Posterior vena cava (tissue), 2 donors: ENCODE data around the gene TENM4. TPM values are rescaled to one million over a fixed set of nuclear protein-coding genes. Genes with fewer than 3 reads are reported as not detected.

ENCODE experiments used
- DNase-seq: peaks from one replicate; pipeline ENCODE4 v3.0.0-alpha.2; 2020; ENCODE audit warnings: low spot score
- intact Hi-C, 2 donors: fragments of 100-400 bp; cut with DNase I; formaldehyde crosslinking; loops; one replicate each; pipeline versions ENCODE4 v1.14.1 to v1.14.2; 2022 to 2023
- total RNA-seq, 2 donors: library from RNA; stranded (reverse); fragmentation: NEBNext Ultra II Directional; extraction: Animal tissue kit (Norgen Biotek cat#: 25700); gene quantifications; one replicate each; pipeline ENCODE4 v1.2.1, GENCODE V29; 2021
- donor health status: DM: yes; HTN: yes; CAD: no.
- donor health status: DM: yes; HTN: yes; CAD: no.

The TENM4 gene
- total RNA-seq, 2 donors from 2014 or later = 5.6 to 7.4 TPM

- no peak for DNase-seq
- intact Hi-C loops = no loop called here
Observed at GRCh38 chr11:78714539-78714938, 726.3 kb downstream of the TENM4 start.

DNA sequence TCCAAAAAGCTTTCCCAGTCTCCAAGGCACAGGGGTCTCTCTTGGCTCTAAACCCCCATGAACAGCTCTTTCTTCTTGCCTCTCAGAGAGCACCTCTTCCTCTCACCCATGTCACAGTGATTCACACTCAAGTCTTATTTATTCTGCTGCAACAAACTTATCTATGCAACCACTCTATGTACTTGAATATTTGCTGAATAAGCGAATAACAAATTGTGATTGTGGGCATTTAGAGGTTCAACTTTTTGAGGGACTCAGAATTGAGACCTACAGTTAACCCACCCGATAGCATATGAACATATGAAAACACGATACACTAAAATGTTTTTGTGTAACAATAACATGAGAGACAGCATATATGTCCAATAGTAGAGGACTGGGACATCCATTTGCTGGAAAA lies 729.1 kb downstream of the TENM4 start:
- intact Hi-C loops = no loop called here
- DNase-seq = no peak

DNA sequence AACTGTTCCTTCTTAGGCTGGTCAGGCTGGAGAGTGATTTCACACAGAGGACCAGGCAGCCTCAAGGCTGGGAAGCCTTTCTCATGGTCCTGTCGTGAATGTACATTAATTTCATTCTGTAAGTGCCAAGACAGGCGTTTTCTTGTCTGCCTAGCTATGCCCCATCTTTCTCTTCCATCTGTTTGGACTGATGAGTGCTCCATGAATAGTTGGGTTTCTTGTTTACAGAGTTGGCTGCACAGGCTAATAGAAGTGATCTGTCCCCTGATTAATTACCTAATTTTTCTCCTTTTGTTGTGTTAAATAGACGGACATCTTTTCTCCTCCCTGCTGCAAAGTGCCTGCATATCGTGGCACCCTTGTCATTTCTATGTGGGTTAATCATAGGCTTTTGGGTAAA lies 730.4 kb downstream of the TENM4 start:
- intact Hi-C loops = no loop called here
- DNase-seq = no peak

DNA sequence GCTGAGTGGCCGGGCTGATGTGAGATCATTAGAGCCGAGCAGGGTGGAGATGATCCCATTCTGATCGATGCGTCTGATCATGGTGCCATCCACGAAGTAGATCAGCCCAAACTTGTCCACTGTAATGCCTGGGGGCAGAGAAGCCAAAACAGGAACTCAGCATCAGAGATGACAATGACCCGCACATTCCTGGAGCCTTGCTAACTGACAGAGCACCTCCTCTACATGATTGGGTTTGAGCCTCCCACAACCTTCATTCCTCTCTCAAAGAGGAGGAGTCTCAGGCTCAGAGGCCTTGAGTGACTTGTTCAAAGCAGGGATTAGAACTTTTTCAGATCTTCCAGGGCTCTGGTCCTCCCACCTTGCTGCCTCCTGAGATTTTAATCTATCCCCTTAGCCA lies 732.4 kb downstream of the TENM4 start:
- intact Hi-C loops = no loop called here
- DNase-seq = no peak

DNA sequence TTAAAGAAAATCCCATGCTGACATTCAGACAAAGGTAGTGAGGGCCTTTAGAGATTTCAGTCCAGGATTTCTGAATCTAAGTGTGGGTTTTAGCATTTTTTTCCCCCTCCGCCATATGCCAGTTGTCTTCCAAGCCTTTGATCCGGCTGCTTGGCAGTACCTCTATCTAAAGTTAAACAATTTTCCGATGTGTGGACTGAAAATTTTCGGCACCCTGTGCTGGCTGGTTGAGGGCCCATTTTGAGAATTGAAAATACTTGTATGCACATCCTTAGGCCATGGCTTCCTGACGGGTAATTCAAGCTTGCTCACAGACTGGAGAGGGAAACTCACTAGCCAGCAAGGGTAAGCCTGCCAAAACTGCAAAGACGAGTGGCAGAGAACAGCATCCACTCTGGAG lies 734.3 kb downstream of the TENM4 start:
- intact Hi-C loops = no loop called here
- DNase-seq = no peak

DNA sequence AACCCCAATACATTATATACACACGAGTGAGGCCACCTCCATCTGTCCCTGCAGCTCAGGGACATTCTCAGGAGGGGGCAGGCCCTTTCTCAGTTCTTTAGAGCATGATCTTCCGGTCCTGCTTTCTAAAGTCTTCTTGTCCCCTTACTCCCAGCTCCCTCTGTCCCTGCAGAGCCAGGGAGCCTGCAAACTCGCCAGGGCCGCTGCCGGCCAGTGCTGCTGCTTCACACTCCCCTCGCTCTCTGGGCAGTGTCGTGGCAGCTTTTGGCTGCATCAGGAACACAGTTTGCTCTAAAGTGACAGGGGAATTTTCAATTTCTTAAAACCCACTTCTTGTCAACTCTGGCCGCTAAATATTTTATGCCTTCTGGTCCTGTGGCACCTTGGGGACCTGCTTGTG lies 736.0 kb downstream of the TENM4 start:
- no peak for DNase-seq
- intact Hi-C loops = no loop called here

- no peak for DNase-seq
- intact Hi-C loops = no loop called here
Observed at GRCh38 chr11:78699609-78700135, 741.2 kb downstream of the TENM4 start.

GRCh38 chr11:78698612-78699011 lies 742.2 kb downstream of the TENM4 start:
- peak; percentile 90 for DNase-seq
- intact Hi-C loops = no loop called here

DNA sequence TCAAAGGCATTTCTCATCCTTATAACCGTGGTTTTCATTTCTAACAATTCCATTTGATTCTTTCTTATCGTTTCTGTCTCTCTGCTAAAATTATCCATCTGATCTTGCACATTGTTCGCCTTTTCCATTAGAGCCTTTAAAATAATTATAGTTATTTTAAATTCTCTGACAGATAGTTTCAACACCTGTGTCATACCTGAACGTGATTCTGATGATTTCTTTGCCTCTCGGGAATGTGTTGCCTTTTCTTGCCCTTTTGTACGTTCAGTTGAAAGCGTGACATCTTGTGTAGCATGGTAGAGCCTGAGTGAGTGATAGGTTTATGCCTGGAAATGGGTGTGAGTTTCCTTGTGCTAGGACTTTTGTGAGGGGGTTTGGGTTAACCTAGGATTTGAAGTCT lies 744.7 kb downstream of the TENM4 start:
- DNase-seq = no peak
- intact Hi-C loops = no loop called here

GRCh38 chr11:78694152-78694551 lies 746.7 kb downstream of the TENM4 start:
- DNase-seq = no peak
- intact Hi-C loops = no loop called here

GRCh38 chr11:78691215-78691614 lies 749.6 kb downstream of the TENM4 start:
- intact Hi-C loops = no loop called here
- DNase-seq = no peak

GRCh38 chr11:78690352-78690987 lies 750.4 kb downstream of the TENM4 start:
- intact Hi-C loops = no loop called here
- DNase-seq = no peak

- intact Hi-C loops = no loop called here
- no peak for DNase-seq
Observed at GRCh38 chr11:78689585-78690153, 751.2 kb downstream of the TENM4 start.

- DNase-seq = no peak
- intact Hi-C loops = no loop called here
Observed at GRCh38 chr11:78689101-78689500, 751.7 kb downstream of the TENM4 start.

GRCh38 chr11:78688460-78688859 lies 752.4 kb downstream of the TENM4 start:
- no peak for DNase-seq
- intact Hi-C loops = no loop called here

DNA sequence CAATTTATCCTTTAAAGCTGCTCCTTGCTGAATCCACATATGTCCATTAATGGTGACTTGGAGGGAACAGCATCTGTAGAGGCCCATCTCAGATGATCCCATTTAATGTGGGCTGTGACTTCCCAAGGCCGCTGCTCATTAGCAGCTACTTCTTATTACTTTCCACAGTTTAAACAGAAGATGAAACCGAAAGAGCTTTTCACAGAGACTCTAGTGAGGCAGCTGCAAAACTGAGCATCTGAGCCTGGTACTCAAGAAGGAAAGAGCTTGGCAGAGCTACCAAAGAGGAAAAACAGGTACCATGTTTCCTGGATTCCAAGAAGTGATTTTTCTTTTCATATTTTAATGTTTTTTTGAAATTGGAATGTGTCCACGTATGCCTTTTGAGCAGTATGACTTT lies 755.7 kb downstream of the TENM4 start:
- intact Hi-C loops = no loop called here
- no peak for DNase-seq

- DNase-seq = no peak
- intact Hi-C loops = no loop called here
Observed at GRCh38 chr11:78684377-78684776, 756.5 kb downstream of the TENM4 start.

DNA sequence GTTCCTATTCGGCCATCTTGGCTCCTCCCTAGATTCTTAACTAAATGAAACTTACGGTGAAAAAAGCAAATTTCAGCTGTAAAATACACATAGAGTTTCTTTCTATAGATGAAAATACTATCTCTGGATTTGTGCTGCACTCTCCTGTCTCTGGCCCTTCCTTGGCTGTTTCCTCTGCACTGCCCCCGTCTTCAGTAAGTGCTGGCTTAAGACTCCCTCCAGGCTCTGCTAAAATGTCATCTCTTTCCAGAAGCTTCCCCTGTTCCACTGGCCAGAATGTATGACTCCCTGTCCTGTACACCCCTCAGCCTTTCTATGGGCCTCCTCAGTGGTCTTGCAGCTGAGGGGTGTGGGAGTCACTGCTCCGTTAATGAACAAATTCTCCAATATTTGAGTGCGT lies 757.1 kb downstream of the TENM4 start:
- DNase-seq = no peak
- intact Hi-C loops = no loop called here

DNA sequence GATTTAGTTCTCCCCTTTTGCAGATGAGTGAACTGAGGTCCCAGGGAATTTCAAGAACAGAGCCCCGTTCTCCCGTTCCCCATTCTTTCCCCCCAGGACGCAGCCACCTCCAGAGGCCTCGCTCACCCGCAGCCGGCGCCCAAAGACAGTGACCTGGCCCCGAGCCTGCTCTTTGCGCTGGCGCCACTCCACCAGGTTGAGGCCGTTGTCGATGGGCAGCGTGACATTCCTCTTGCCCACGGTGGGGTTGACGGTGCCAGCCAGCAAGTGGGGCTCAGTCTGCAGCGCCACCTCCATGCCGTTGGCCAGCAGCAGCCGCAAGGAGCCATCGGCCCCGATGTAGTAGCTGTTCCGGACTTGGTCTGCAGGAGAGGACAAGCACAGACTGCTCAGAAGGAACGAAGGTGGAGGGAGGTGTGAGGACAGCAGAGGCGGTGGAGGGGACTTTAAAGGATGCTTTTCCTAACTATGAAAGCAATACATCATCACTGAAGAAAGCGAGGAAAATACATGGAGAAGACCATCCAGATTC lies 764.7 kb downstream of the TENM4 start:
- intact Hi-C loops = no loop called here

DNA sequence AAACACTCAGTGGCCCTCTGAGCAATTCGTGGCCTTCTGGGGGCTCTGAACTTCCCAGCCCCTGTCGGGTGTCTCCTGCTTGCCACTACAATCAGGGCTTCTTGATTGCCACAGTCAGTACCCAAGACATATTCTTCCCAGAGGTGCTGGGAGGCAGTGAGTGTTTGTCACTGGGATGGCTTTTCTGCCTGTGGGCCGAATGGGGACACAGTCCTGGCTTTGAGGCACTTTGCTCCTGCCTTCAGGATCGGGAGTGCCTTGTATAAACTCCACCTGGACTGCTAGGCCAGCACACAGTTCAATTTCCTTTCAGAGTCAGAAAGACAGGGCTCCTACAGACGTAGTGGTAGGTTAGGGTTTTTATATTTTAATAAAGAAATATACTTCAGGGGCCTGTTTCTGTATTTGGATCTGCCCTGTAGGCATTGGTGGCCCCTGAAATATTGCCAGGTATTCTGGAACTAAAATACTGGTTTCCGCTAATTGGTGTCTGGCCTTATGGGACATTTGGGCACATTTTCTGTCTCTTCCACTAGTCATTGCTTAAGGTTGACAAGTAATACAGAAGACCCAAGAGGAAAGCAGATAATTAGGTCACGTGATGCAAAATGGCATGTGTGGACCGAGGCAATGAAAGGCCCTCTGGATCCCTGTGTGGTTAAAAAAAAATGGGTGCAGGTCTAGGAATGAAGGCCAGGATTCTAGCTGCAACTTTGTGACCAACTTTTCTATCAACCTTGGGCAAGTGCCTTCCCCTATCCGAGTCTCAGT lies 767.8 kb downstream of the TENM4 start:
- intact Hi-C loops = no loop called here
- DNase-seq = no peak

More for the DNA sequence above, 764.7 kb downstream of the TENM4 start:
- DNase-seq = peak; percentile 69
